ENCODE data around the gene ZNF76. TPM values are rescaled to one million over a fixed set of nuclear protein-coding genes. Genes with fewer than 3 reads are reported as not detected.

ZNF76 gene
- total and polyA plus RNA-seq, 10 of the 15 experiments (the other 5 are each of a cell fraction or from before 2014, with no cell fraction given): 2.8 to 41.0 (median 24.8) TPM

DNA sequence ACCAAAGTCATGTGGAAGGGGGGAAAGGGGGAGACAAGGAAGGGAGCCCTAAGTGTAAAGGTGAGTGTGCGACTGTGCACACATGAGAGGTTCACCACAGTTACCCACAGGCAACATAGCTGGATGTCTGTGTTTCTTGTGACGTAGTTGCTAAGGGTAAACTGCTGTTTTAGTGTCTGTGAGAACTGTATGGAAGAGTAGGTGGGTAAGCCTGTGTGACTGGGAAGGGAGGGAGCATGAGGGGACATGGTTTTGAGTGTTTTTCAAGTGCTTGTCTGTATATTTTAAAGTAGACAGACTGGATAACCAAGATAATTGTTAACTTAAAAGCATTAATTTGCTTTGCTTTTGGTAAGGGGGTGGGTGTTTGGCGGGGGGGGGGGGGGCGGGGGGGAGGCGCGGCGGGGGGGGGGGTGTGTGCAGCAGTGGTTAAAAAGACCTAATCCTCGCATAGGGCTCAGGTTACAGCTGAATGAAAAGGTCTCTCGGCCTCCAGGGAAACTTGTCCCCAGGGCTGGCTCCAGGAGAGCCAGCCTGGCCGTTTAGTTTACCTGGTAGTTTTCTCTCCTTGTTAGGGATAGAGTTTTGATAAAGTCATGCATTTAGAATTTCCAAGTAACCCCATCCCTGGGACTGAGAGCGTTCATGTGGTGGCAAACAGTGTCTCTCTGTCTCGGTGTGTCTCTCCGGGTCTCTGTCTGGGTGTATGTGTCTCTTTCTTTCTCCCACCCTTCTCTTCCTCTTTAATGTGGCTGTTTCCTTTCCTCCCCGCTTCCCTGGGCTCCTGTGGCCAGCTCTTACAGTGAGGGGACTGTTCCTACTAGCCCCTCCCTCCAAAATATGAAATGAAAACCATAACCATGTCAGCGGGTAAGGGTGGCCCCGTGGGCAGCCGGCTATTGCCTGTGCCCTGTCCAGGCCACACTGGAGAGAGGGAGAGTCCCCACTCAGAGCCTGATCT is 42.4 kb upstream of the ZNF76 start:
- CTCF ChIA-PET: no interaction called here
- H3K36me3 ChIP-seq (ENCODE audit: control insufficient read depth in 2 of 2, insufficient read depth in 2 of 2, low read length in 1 of 2): no peaks in the 10 kb centered on the region
- intact Hi-C loops (cut with micrococcal nuclease; ENCODE audit: unreplicated experiment): no loop called here
- DNase-seq (ENCODE audit: low read depth, low spot score) (no peak), ATAC-seq (no peak), FAIRE-seq (no peak)
- in situ Hi-C loops (cut with MboI): no loop called here
- no peaks in the 10 kb centered on the region for H3K9me3 ChIP-seq (replicated peaks; ENCODE audit: control insufficient read depth, insufficient read depth, low read length)
- no peak overlapping the region for H3K4me3 ChIP-seq
- H3K4me1 ChIP-seq (ENCODE audit: control insufficient read depth, insufficient read depth, low read length): no peaks in the 10 kb centered on the region
- H2AFZ ChIP-seq (ENCODE audit: control insufficient read depth, low read depth, low read length): no peak overlapping the region
- H3K9ac ChIP-seq (ENCODE audit: control insufficient read depth, insufficient read depth, low read length): no peak overlapping the region
- no peaks in the 10 kb centered on the region for H3K79me2 ChIP-seq (ENCODE audit: control insufficient read depth, insufficient read depth, low read length)
- POLR2A ChIA-PET: no interaction called here
- no TSS peak for BruUV-seq (replicated peaks)
- H4K20me1 ChIP-seq (ENCODE audit: control insufficient read depth, insufficient read depth): no peaks in the 10 kb centered on the region
- RAD21 ChIA-PET (ENCODE audit: unreplicated experiment): interaction anchor here (1.6 kb wide), 1 partner anchor 10 kb away, joined by 3 read pairs; no protein-coding TSS in a partner anchor
- 27% methylated on average over 14 of the region's 17 CpGs for WGBS (ENCODE audit: insufficient coverage, insufficient replicate concordance, low lambda C conversion rate, missing lambda C conversion rate)
- SMC1A ChIA-PET (ENCODE audit: uncharacterized antibody, unreplicated experiment): no interaction called here
- H3K27me3 ChIP-seq (replicated peaks in 1 of 2; ENCODE audit: control insufficient read depth in 2 of 2, insufficient read depth in 2 of 2, low read length in 1 of 2): peaks cover 9 to 14% of the 10 kb centered on the region in 2 experiments
- TF ChIP-seq PAX5 (IDR thresholded peaks at IDR 0.05; ENCODE audit: borderline replicate concordance, low read depth, low read length) (no peak), WRNIP1 (IDR thresholded peaks at IDR 0.05; ENCODE audit: borderline replicate concordance, low read depth, low read length) (no peak), HDGF (IDR thresholded peaks at IDR 0.05) (no peak), BRCA1 (IDR thresholded peaks at IDR 0.05; ENCODE audit: low read depth, low read length) (no peak), CBFB (IDR thresholded peaks at IDR 0.05; ENCODE audit: low read depth) (no peak), SIX5 (IDR thresholded peaks at IDR 0.05; ENCODE audit: low read depth, low read length, severe bottlenecking) (no peak), SMARCA5 (IDR thresholded peaks at IDR 0.05) (no peak), ESRRA (IDR thresholded peaks at IDR 0.05; ENCODE audit: low read length) (no peak), ZZZ3 (IDR thresholded peaks at IDR 0.05; ENCODE audit: control insufficient read depth, insufficient read length, low read depth) (no peak)
- no peak overlapping the region for H3K27ac ChIP-seq (ENCODE audit: control insufficient read depth, insufficient read depth)
- no peak overlapping the region for H3K4me2 ChIP-seq (ENCODE audit: control insufficient read depth, insufficient read depth)

Measured in GM12878 (cell line).